OCI-LY3 (cell line): ENCODE data around the gene CHD5.

Experiments used
- EZH2phosphoT487 ChIP-seq: fragments of 200-600 bp; shearing (Covaris generic); IDR thresholded peaks from 2 replicates; pipeline ENCODE4 v1.6.1; 2018; ENCODE audit warnings: antibody characterized with exemption, mixed run types, low read depth
- TF ChIP-seq, protein P1 (sequence below): fragments of 200-600, 300-600 bp; sonication (generic); IDR thresholded peaks from 2 replicates; pipeline ENCODE4 v1.5.1; 2014; ENCODE audit warnings: antibody characterized with exemption, low read length, low read depth

DNA sequence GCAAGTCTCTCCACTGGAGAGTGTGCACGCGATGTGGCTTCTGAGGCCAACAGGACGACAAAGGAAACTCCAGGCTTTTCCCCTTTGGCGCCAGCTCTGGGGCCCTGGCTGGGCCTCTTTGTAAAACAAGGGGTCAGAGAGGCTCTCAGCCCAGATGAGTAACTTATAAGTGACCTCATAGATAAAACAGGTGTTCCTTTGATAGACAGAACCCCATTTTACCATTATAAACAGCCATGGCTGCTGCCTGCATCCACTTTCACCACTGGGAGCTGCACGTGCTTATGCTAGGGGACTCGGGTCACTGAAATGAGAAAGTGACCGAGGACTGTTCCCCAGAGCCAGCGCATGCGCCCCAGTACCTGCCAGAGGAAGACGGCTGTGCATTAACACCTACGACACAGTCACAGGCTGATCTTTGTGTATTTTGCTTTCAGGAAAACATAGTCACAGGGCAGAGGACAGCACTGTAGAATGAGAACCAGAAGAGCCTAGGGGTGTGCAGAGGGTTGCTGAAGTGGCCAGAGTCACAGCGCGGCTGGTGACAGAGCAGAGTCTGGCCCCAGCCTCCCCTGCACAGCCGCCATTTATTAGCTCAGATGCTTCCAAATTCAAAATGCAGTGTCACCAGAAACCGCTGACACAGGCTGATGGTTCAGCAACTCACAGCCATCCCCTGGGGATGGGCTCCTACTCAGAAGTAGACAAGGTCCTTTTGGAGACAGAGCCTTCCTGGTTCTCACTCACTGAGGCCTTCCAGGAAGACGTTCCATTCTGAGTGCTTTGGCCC lies 38.4 kb upstream of the CHD5 start:
- TF ChIP-seq, protein P1, sequence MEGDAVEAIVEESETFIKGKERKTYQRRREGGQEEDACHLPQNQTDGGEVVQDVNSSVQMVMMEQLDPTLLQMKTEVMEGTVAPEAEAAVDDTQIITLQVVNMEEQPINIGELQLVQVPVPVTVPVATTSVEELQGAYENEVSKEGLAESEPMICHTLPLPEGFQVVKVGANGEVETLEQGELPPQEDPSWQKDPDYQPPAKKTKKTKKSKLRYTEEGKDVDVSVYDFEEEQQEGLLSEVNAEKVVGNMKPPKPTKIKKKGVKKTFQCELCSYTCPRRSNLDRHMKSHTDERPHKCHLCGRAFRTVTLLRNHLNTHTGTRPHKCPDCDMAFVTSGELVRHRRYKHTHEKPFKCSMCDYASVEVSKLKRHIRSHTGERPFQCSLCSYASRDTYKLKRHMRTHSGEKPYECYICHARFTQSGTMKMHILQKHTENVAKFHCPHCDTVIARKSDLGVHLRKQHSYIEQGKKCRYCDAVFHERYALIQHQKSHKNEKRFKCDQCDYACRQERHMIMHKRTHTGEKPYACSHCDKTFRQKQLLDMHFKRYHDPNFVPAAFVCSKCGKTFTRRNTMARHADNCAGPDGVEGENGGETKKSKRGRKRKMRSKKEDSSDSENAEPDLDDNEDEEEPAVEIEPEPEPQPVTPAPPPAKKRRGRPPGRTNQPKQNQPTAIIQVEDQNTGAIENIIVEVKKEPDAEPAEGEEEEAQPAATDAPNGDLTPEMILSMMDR: no peak
- no peak for TF ChIP-seq EZH2phosphoT487
